Fibroblast of lung (primary cell): Measurements from ENCODE around the gene PRDM11. TPM values are rescaled to one million over a fixed set of nuclear protein-coding genes. Genes with fewer than 3 reads are reported as not detected.
A peak's percentile ranks its signal among the peaks of the same experiment; 100 is the strongest.

Experiments
- DNase-seq, 2 donors: peaks; one replicate each; pipeline versions ENCODE4 v3.0.0 to v3.0.0-alpha.2; 2010; ENCODE audit warnings: low read depth in 2 of 2
- H2AFZ ChIP-seq: 2 replicates; pipeline ENCODE4 v1.5.1; 2012; ENCODE audit warnings: low read length, control low read depth, inconsistent platforms
- H3K27ac ChIP-seq: 2 replicates; pipeline ENCODE4 v1.5.1; 2011; ENCODE audit warnings: low read length, control low read depth; ENCODE audit not compliant: insufficient read depth
- H3K27me3 ChIP-seq: 2 replicates; pipeline ENCODE4 v1.5.1; 2011; ENCODE audit warnings: mild to moderate bottlenecking, low read length; ENCODE audit not compliant: control insufficient read depth, insufficient read depth
- H3K36me3 ChIP-seq: 2 replicates; pipeline ENCODE4 v1.5.1; 2011; ENCODE audit warnings: low read length; ENCODE audit not compliant: control insufficient read depth, insufficient read depth
- H3K4me1 ChIP-seq: 2 replicates; pipeline ENCODE4 v1.5.1; 2011; ENCODE audit warnings: low read length; ENCODE audit not compliant: control insufficient read depth, insufficient read depth; ENCODE audit errors: extremely low read depth
- H3K4me2 ChIP-seq: 2 replicates; pipeline ENCODE4 v1.5.1; 2011; ENCODE audit warnings: low read length, control low read depth; ENCODE audit not compliant: insufficient read depth; ENCODE audit errors: extremely low read depth
- H3K4me3 ChIP-seq, 4 experiments: fragments of 200-600 bp in 1 of 4; sonication (generic) in 1 of 4; replicated peaks in 1 of 4; 2 replicates each; pipeline ENCODE4 v1.5.1; 2011 to 2016; ENCODE audit warnings: low read length in 4 of 4, low read depth in 3 of 4, mild to moderate bottlenecking in 3 of 4, control low read depth in 2 of 4, inconsistent platforms in 1 of 4, mixed read lengths in 1 of 4; ENCODE audit not compliant: insufficient read depth in 1 of 4; ENCODE audit errors: control extremely low read depth in 1 of 4
- H3K79me2 ChIP-seq: 2 replicates; pipeline ENCODE4 v1.5.1; 2012; ENCODE audit warnings: mild to moderate bottlenecking, low read length, inconsistent platforms; ENCODE audit not compliant: control insufficient read depth, insufficient read depth
- H3K9ac ChIP-seq: 2 replicates; pipeline ENCODE4 v1.5.1; 2011; ENCODE audit warnings: mild to moderate bottlenecking, low read length, control low read depth; ENCODE audit not compliant: insufficient read depth
- H3K9me3 ChIP-seq: 2 replicates; pipeline ENCODE4 v1.5.1; 2012; ENCODE audit warnings: low read depth, low read length; ENCODE audit not compliant: control insufficient read depth, insufficient read depth
- H4K20me1 ChIP-seq: 2 replicates; pipeline ENCODE4 v1.5.1; 2011; ENCODE audit warnings: low read length; ENCODE audit not compliant: control insufficient read depth, insufficient read depth; ENCODE audit errors: extremely low read depth
- CTCF ChIP-seq, 2 donors: IDR thresholded peaks in 1 of 2; conservative IDR thresholded peaks in 1 of 2; 1 replicate in 1 of 2; 2 replicates in 1 of 2; pipeline ENCODE4 v1.5.1; 2011 to 2012; ENCODE audit warnings: low read length in 2 of 2, control low read depth in 1 of 2, inconsistent platforms in 1 of 2, low read depth in 1 of 2, mild to moderate bottlenecking in 1 of 2
- EZH2 ChIP-seq: IDR thresholded peaks from 2 replicates; pipeline ENCODE4 v1.5.1; 2012; ENCODE audit warnings: low read length, control low read depth, mild to moderate bottlenecking; ENCODE audit errors: missing control alignments
- polyA plus RNA-seq, 2 donors: library from polyadenylated mRNA; depleted of rRNA in 1 of 2; stranded (reverse) in 1 of 2; unstranded in 1 of 2; fragments of >200 nt; gene quantifications; 2 replicates each; pipeline ENCODE4 v1.2.1, GENCODE V29; 2011 to 2012; ENCODE audit warnings: missing spikeins in 1 of 2
- total RNA-seq: library from RNA; depleted of rRNA; stranded (reverse); fragments of >200 nt; gene quantifications from 2 replicates; pipeline ENCODE4 v1.2.1, GENCODE V29; 2014

Gene PRDM11
- total and polyA plus RNA-seq, 2 donors (not counting 1 experiment from before 2014, with no cell fraction given) = 3.1 to 4.0 TPM

- Histone ChIP-seq H3K27ac (no peak overlapping the region), H2AFZ (no peak overlapping the region)
- DNase-seq = peak; percentile 19 to 32
Measured at GRCh38 chr11:45252134-45252856, 105.9 kb downstream of the PRDM11 start.

GRCh38 chr11:45252877-45253276 lies 106.4 kb downstream of the PRDM11 start:
- Histone ChIP-seq H3K27me3 (no peaks in the 10 kb centered on the region), H3K4me1 (no peaks in the 10 kb centered on the region), H3K36me3 (no peaks in the 10 kb centered on the region), H3K27ac (no peak overlapping the region), H2AFZ (no peak overlapping the region), H3K9me3 (no peaks in the 10 kb centered on the region), H3K79me2 (no peaks in the 10 kb centered on the region), H3K9ac (no peak overlapping the region), H3K4me2 (no peak overlapping the region), H4K20me1 (no peaks in the 10 kb centered on the region), H3K4me3 (no peak overlapping the region)
- TF ChIP-seq EZH2 = no peak
- no peak for TF ChIP-seq CTCF (conservative IDR thresholded peaks at IDR 0.05 in 1 of 2, IDR thresholded peaks at IDR 0.05 in 1 of 2; ENCODE audit: low read depth in 1 of 2, low read length in 2 of 2)
- no peak for DNase-seq

More at GRCh38 chr11:45252134-45252856, 105.9 kb downstream of the PRDM11 start:
- Histone ChIP-seq H3K4me1 (no peaks in the 10 kb centered on the region), H3K9ac (no peak overlapping the region), H3K27me3 (no peaks in the 10 kb centered on the region), H3K79me2 (no peaks in the 10 kb centered on the region), H3K36me3 (no peaks in the 10 kb centered on the region), H3K4me3 (no peak overlapping the region), H4K20me1 (no peaks in the 10 kb centered on the region), H3K9me3 (no peaks in the 10 kb centered on the region), H3K4me2 (no peak overlapping the region)
- TF ChIP-seq EZH2 (no peak), CTCF (conservative IDR thresholded peaks at IDR 0.05 in 1 of 2, IDR thresholded peaks at IDR 0.05 in 1 of 2; ENCODE audit: low read depth in 1 of 2, low read length in 2 of 2) (peak; percentile 48 to 49)

- Histone ChIP-seq H3K27ac (no peak overlapping the region), H3K36me3 (no peaks in the 10 kb centered on the region), H3K79me2 (no peaks in the 10 kb centered on the region), H3K4me2 (no peak overlapping the region), H3K27me3 (no peaks in the 10 kb centered on the region), H3K9me3 (no peaks in the 10 kb centered on the region), H2AFZ (no peak overlapping the region), H3K9ac (no peak overlapping the region), H3K4me1 (no peaks in the 10 kb centered on the region), H3K4me3 (no peak overlapping the region), H4K20me1 (no peaks in the 10 kb centered on the region)
- no peak for DNase-seq
- TF ChIP-seq CTCF (conservative IDR thresholded peaks at IDR 0.05 in 1 of 2, IDR thresholded peaks at IDR 0.05 in 1 of 2; ENCODE audit: low read depth in 1 of 2, low read length in 2 of 2) = no peak
- no peak for TF ChIP-seq EZH2
Measured at GRCh38 chr11:45253640-45254039, 107.2 kb downstream of the PRDM11 start.
